DOHH2 (cell line): ENCODE results near the gene REEP3.

Source experiments
- H3F3A ChIP-seq: fragments of 200-600 bp; sonication (generic), shearing (Covaris generic); 2 replicates; pipeline ENCODE4 v1.6.0; 2016; ENCODE audit warnings: antibody characterized with exemption, mild to moderate bottlenecking; ENCODE audit not compliant: control insufficient read depth, insufficient read depth
- H3K27ac ChIP-seq: fragments of 200-600 bp; sonication (generic); 2 replicates; pipeline ENCODE4 v1.5.1; 2014; ENCODE audit warnings: low read depth, mild to moderate bottlenecking, low read length, moderate library complexity
- H3K27me3 ChIP-seq: fragments of 200-600 bp; sonication (generic); 2 replicates; pipeline ENCODE4 v1.6.1; 2014; ENCODE audit warnings: mild to moderate bottlenecking, low read length, mixed read lengths; ENCODE audit not compliant: control insufficient read depth
- H3K36me3 ChIP-seq: fragments of 200-600 bp; sonication (generic); 2 replicates; pipeline ENCODE4 v1.6.1; 2014; ENCODE audit warnings: mild to moderate bottlenecking, low read length, moderate library complexity, mixed read lengths; ENCODE audit not compliant: control insufficient read depth
- H3K4me1 ChIP-seq: fragments of 200-600 bp; sonication (generic); 2 replicates; pipeline ENCODE4 v1.6.1; 2014; ENCODE audit warnings: mild to moderate bottlenecking, low read length, mixed read lengths; ENCODE audit not compliant: control insufficient read depth
- H3K4me2 ChIP-seq: fragments of 200-600 bp; sonication (generic); 2 replicates; pipeline ENCODE4 v1.6.0; 2014; ENCODE audit warnings: mild to moderate bottlenecking, low read length, moderate library complexity
- H3K4me3 ChIP-seq: fragments of 200-600 bp; sonication (generic); 2 replicates; pipeline ENCODE4 v1.5.1; 2014; ENCODE audit warnings: mild to moderate bottlenecking, low read length, mixed read lengths
- H3K79me2 ChIP-seq: fragments of 200-600 bp; sonication (generic); 2 replicates; pipeline ENCODE4 v1.6.1; 2014; ENCODE audit warnings: mild to moderate bottlenecking, low read length, mixed read lengths; ENCODE audit not compliant: control insufficient read depth
- H3K9me2 ChIP-seq: fragments of 200-600 bp; sonication (generic); replicated peaks from 2 replicates; pipeline ENCODE4 v1.6.1; 2014; ENCODE audit warnings: mild to moderate bottlenecking, low read length, mixed read lengths; ENCODE audit not compliant: control insufficient read depth
- H3K9me3 ChIP-seq: fragments of 200-600 bp; sonication (generic); 2 replicates; pipeline ENCODE4 v1.6.1; 2014; ENCODE audit warnings: antibody characterized with exemption, low read length, mixed read lengths; ENCODE audit not compliant: control insufficient read depth, insufficient read depth
- H4K20me1 ChIP-seq: fragments of 200-600 bp; sonication (generic); 2 replicates; pipeline ENCODE4 v1.6.0; 2014; ENCODE audit warnings: low read depth, mild to moderate bottlenecking, antibody characterized with exemption, low read length, moderate library complexity; ENCODE audit not compliant: control insufficient read depth, insufficient read depth
- EZH2phosphoT487 ChIP-seq: fragments of 200-600 bp; sonication (generic); IDR thresholded peaks from 2 replicates; pipeline ENCODE4 v1.6.1; 2017; ENCODE audit warnings: borderline replicate concordance, mild to moderate bottlenecking, antibody characterized with exemption, low read length, moderate library complexity, mixed read lengths
- TF ChIP-seq, protein P1 (sequence below): fragments of 200-600 bp; sonication (generic); IDR thresholded peaks from one replicate; pipeline ENCODE4 v1.5.1; 2014; ENCODE audit warnings: antibody characterized with exemption, mild to moderate bottlenecking, low read depth, low read length; ENCODE audit not compliant: poor library complexity, severe bottlenecking

Gene REEP3

DNA sequence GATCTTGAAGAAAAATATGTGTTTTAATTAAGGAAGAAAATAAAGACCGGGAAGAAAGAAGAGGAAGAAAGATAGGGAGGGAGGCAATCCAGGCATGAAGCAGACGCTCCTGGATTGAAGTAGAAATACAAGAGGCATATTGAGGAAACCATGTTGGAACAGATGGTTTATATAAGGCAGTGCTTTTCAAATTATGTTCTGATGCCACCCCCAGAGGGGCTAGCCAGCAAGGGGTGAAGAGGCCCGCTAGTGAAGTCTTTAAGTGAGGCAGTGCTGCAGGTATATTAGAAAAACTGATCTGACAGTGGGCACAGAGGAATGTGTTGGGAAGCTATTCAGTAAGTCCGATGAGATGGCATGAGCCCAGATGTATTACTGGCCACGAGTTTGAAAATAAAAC lies 40.1 kb downstream of the REEP3 start:
- Histone ChIP-seq H3K9me2 (no peaks in the 10 kb centered on the region), H3K79me2 (peaks cover 7% of the 10 kb centered on the region), H3K27me3 (no peaks in the 10 kb centered on the region), H3K36me3 (no peaks in the 10 kb centered on the region), H3K4me3 (no peak overlapping the region), H3K9me3 (no peaks in the 10 kb centered on the region), H3K4me2 (no peak overlapping the region), H3F3A (no peaks in the 10 kb centered on the region), H4K20me1 (no peaks in the 10 kb centered on the region), H3K27ac (no peak overlapping the region), H3K4me1 (no peaks in the 10 kb centered on the region)
- TF ChIP-seq EZH2phosphoT487, result no peak
- TF ChIP-seq, protein P1, sequence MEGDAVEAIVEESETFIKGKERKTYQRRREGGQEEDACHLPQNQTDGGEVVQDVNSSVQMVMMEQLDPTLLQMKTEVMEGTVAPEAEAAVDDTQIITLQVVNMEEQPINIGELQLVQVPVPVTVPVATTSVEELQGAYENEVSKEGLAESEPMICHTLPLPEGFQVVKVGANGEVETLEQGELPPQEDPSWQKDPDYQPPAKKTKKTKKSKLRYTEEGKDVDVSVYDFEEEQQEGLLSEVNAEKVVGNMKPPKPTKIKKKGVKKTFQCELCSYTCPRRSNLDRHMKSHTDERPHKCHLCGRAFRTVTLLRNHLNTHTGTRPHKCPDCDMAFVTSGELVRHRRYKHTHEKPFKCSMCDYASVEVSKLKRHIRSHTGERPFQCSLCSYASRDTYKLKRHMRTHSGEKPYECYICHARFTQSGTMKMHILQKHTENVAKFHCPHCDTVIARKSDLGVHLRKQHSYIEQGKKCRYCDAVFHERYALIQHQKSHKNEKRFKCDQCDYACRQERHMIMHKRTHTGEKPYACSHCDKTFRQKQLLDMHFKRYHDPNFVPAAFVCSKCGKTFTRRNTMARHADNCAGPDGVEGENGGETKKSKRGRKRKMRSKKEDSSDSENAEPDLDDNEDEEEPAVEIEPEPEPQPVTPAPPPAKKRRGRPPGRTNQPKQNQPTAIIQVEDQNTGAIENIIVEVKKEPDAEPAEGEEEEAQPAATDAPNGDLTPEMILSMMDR, result no peak

DNA sequence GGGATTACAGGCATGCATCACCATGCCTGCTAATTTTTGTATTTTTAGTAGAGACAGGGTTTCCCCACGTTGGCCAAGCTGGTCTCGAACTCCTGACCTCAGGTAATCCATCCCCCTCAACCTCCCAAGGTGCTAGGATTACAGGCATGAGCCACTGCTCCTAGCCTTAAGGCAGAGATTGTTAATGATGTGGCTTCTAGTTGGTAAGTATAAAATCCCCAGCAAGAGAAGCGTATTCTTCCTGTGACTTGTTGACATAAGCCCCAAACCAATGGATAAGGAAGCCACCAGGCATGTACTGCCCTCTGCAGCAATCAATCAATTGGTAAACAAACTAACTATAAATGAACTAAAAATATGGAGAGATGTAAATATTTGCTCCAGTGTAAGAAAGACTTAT lies 41.2 kb downstream of the REEP3 start:
- TF ChIP-seq, protein P1, result no peak
- TF ChIP-seq EZH2phosphoT487, result no peak
- Histone ChIP-seq H3K4me2 (no peak overlapping the region), H3F3A (no peaks in the 10 kb centered on the region), H3K4me3 (no peak overlapping the region), H3K27ac (no peak overlapping the region), H3K27me3 (no peaks in the 10 kb centered on the region), H3K36me3 (no peaks in the 10 kb centered on the region), H3K79me2 (peaks cover 5% of the 10 kb centered on the region; the same call in 1 of the 2 replicates), H3K9me2 (no peaks in the 10 kb centered on the region), H3K9me3 (no peaks in the 10 kb centered on the region), H4K20me1 (no peaks in the 10 kb centered on the region), H3K4me1 (no peaks in the 10 kb centered on the region)

DNA sequence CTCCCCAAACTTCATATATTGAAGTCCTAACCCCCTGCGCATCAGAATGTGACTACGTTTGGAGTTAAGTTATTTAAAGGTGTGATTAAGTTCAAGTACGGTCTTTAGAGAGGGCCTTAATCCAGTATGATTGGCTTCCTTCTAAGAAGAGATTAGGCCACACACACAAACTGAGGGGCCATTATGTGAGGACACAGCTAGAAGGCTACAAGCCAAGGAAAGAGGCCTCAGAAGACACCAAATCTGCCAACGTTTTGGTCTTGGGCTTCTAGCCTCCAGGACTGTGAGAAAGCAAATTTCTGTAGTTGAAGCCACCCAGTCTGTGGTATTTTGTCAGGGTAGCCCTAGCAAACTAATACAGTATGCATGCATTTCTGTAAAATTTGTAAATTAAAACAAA lies 41.7 kb downstream of the REEP3 start:
- peaks cover 5% of the 10 kb centered on the region; the same call in 1 of the 2 replicates for H3K79me2 ChIP-seq

More for the DNA sequence above, 41.7 kb downstream of the REEP3 start:
- Histone ChIP-seq H3K9me2 (no peaks in the 10 kb centered on the region), H3K4me2 (no peak overlapping the region), H3K36me3 (no peaks in the 10 kb centered on the region), H4K20me1 (no peaks in the 10 kb centered on the region), H3K4me1 (no peaks in the 10 kb centered on the region), H3K27ac (no peak overlapping the region), H3K9me3 (no peaks in the 10 kb centered on the region), H3K4me3 (no peak overlapping the region), H3F3A (no peaks in the 10 kb centered on the region), H3K27me3 (no peaks in the 10 kb centered on the region)
- no peak for TF ChIP-seq EZH2phosphoT487
- TF ChIP-seq, protein P1, result no peak
